ENCODE data around the gene PPFIA4. TPM values are rescaled to one million over a fixed set of nuclear protein-coding genes. Genes with fewer than 3 reads are reported as not detected.

The PPFIA4 gene
- total and polyA plus RNA-seq, 2 of the 4 experiments (the other 2 are of a cell fraction), result 5.4 to 13.7 TPM

DNA sequence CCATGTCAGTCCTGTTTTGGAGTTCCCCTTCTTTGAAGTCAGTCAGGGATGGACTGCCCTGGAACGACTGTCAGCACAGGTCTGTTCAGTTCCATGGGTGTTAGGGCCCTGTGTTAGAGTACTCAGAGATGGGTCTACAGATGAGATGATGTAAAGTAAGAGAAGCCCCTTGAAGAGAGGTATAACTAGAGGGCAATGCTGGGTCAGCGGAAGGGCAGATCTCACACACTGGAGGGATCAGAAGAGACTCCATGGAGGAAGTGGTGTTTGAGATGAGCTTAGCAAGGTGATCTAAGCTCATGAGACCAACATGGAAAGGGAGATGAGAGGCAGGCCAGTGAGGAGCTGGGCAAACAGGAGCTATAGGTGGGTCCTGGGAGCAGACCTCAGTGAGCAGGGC lies 7.6 kb downstream of the PPFIA4 start:
- Histone ChIP-seq H3K14ac (replicated peaks; ENCODE audit: low read depth, low read length) (no peak overlapping the region), H3K79me1 (ENCODE audit: low read depth in 1 of 2, low read length in 2 of 2) (peaks cover 0 to 9% of the 10 kb centered on the region in 2 experiments; a peak in 2 of 4 replicates), H3K36me3 (ENCODE audit: control insufficient read depth, insufficient read depth, low read length) (no peaks in the 10 kb centered on the region), H3K27me3 (ENCODE audit: control insufficient read depth, insufficient read depth, low read length) (no peaks in the 10 kb centered on the region), H2BK120ac (ENCODE audit: low read depth, low read length) (no peak overlapping the region), H4K91ac (ENCODE audit: insufficient read depth, low read depth, low read length) (no peak overlapping the region), H2BK15ac (ENCODE audit: low read depth, low read length) (no peak overlapping the region), H2AK9ac (replicated peaks; ENCODE audit: low read depth, low read length, poor library complexity) (no peak overlapping the region), H3K56ac (ENCODE audit: extremely low read depth, insufficient read depth, low read length) (no peak overlapping the region), H3K4me3 (ENCODE audit: insufficient read depth, low read depth, low read length) (no peak overlapping the region), H3K27ac (ENCODE audit: insufficient read depth, low read length) (no peak overlapping the region), H3K9me3 (ENCODE audit: control insufficient read depth, insufficient read depth, low read length) (no peaks in the 10 kb centered on the region), H3K4me2 (ENCODE audit: low read depth, low read length) (no peak overlapping the region), H2BK20ac (ENCODE audit: low read depth, low read length) (no peak overlapping the region), H2AFZ (replicated peaks; ENCODE audit: low read length, poor library complexity) (no peak overlapping the region), H3K9me1 (ENCODE audit: insufficient read depth, low read length) (0 out of 2 replicates have a peak, but pooled peaks cover 5% of the 10 kb centered on the region), H3K4me1 (ENCODE audit: control insufficient read depth, insufficient read depth, low read length) (peaks cover 21% of the 10 kb centered on the region), H2BK5ac (ENCODE audit: low read depth, low read length, poor library complexity, severe bottlenecking) (no peak overlapping the region), H4K20me1 (ENCODE audit: insufficient read depth, low read length) (peaks cover 13% of the 10 kb centered on the region), H2AK5ac (ENCODE audit: low read depth, low read length) (no peak overlapping the region), H3K18ac (ENCODE audit: low read depth, low read length) (no peak overlapping the region), H3K9ac (ENCODE audit: low read depth, low read length) (no peak overlapping the region), H4K5ac (ENCODE audit: low read depth, low read length) (no peak overlapping the region), H3K4ac (ENCODE audit: low read depth, low read length) (no peak overlapping the region), H3K23ac (ENCODE audit: low read depth, low read length) (no peak overlapping the region), H4K8ac (ENCODE audit: low read depth in 2 of 2, low read length in 2 of 2) (no peak overlapping the region)
- DNase-seq (no peak), ATAC-seq (ENCODE audit: low read depth) (no peak)
- no peak for TF ChIP-seq MAFK (IDR thresholded peaks at IDR 0.05; ENCODE audit: low read depth, low read length)
- no peak for TF ChIP-seq MAZ (IDR thresholded peaks at IDR 0.05; ENCODE audit: borderline replicate concordance, low read depth, low read length)
- no peak for TF ChIP-seq POLR2A (IDR thresholded peaks at IDR 0.05; ENCODE audit: low read depth, low read length)
- TF ChIP-seq RCOR1 (IDR thresholded peaks at IDR 0.05; ENCODE audit: insufficient replicate concordance, low read length), result no peak
- no peak for TF ChIP-seq CHD1 (IDR thresholded peaks at IDR 0.05; ENCODE audit: low read depth, low read length)
- 91% methylated on average over 1 of the region's 2 CpGs; no CpG with 5 or more reads in 1 of the 2 experiments for WGBS, 2 experiments (ENCODE audit: extremely low coverage in 2 of 2, insufficient read length in 1 of 2)
- no TSS peak for BruUV-seq (replicated peaks)
- dilution Hi-C loops (cut with HindIII; ENCODE audit: low sequenced_read_pairs, unreplicated experiment), result no loop called here
- ChIA-PET POLR2A (ENCODE audit: unreplicated experiment) (no interaction called here), CTCF (interaction anchor here (1.1 kb wide), 1 partner anchor 233 kb away, joined by 3 read pairs; no protein-coding TSS in a partner anchor)
- intact Hi-C loops (cut with micrococcal nuclease), result loop anchor here (10.0 kb wide), 2 partner anchors 301 to 451 kb away; no protein-coding TSS in a partner anchor
- in situ Hi-C loops (cut with MboI; ENCODE audit: low sequenced_read_pairs), result no loop called here
